Esophagus (tissue), 2 donors: Measurements from ENCODE around the gene SLC12A9. TPM values are rescaled to one million over a fixed set of nuclear protein-coding genes. Genes with fewer than 3 reads are reported as not detected.

Experiments used
- H3K27ac ChIP-seq, 2 donors: one replicate each; pipeline ENCODE4 v1.5.1; 2013; ENCODE audit warnings: low read depth in 2 of 2, mild to moderate bottlenecking in 2 of 2, inconsistent platforms in 1 of 2, low read length in 1 of 2, moderate library complexity in 1 of 2
- H3K27me3 ChIP-seq, 2 donors: one replicate each; pipeline ENCODE4 v1.6.1; 2013; ENCODE audit warnings: low read length in 2 of 2, control low read depth in 1 of 2, mild to moderate bottlenecking in 1 of 2; ENCODE audit not compliant: insufficient read depth in 2 of 2, control insufficient read depth in 1 of 2
- H3K36me3 ChIP-seq, 2 donors: one replicate each; pipeline ENCODE4 v1.6.1; 2013; ENCODE audit warnings: low read length in 1 of 2; ENCODE audit not compliant: control insufficient read depth in 2 of 2, insufficient read depth in 2 of 2
- H3K4me1 ChIP-seq, 2 donors: one replicate each; pipeline ENCODE4 v1.6.1; 2013; ENCODE audit warnings: low read length in 1 of 2; ENCODE audit not compliant: control insufficient read depth in 2 of 2, insufficient read depth in 2 of 2
- H3K4me3 ChIP-seq, 2 donors: one replicate each; pipeline ENCODE4 v1.5.1; 2013; ENCODE audit warnings: low read length in 2 of 2, mild to moderate bottlenecking in 2 of 2, low read depth in 1 of 2, moderate library complexity in 1 of 2
- H3K9me3 ChIP-seq, 2 donors: one replicate each; pipeline ENCODE4 v1.6.1; 2013; ENCODE audit warnings: mild to moderate bottlenecking in 2 of 2, low read depth in 1 of 2, low read length in 1 of 2, moderate library complexity in 1 of 2; ENCODE audit not compliant: control insufficient read depth in 2 of 2, insufficient read depth in 1 of 2
- WGBS, 2 donors: extraction: QIAGEN DNeasy Blood & Tissue Kit; methylation state at CpG; one replicate each; pipeline ENCODE4 v1.1.7; 2013; 5-methylcytosine and 5-hydroxymethylcytosine counted together
- polyA plus RNA-seq, 2 donors: library from polyadenylated mRNA; stranded (reverse); fragments of 200-250 nt; gene quantifications; one replicate each; pipeline ENCODE4 v1.2.3, GENCODE V29; 2013
- donor health status: healthy with polysubstance abuse.
- donor health status: Bipolar disorder and iron deficiency.

The SLC12A9 gene
- polyA plus RNA-seq, 2 donors = 13.8 to 23.0 TPM

DNA sequence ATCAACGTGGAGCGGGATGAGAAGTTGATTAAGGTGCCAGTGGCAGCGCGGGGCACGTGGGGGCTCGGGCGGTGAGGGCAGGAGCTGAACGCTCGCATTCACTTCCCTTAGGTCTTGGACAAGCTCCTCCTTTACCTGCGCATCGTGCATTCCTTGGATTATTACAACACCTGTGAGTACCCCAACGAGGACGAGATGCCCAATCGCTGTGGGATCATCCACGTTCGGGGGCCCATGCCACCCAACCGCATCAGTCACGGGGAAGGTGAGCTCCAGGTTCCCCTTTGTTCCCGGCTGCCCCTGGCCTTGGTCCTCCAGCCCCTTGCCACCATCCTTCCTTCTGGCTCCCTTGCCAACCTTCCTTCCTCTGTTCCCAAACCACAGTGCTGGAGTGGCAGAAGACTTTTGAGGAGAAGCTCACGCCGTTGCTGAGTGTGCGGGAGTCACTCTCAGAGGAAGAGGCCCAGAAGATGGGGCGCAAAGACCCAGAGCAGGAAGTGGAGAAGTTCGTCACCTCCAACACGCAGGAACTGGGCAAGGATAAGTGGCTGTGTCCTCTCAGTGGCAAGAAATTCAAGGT lies 34.5 kb downstream of the SLC12A9 start:
- Histone ChIP-seq H3K4me1 (peaks cover 0 to 22% of the 10 kb centered on the region in 2 donors), H3K27me3 (no peaks in the 10 kb centered on the region), H3K36me3 (peaks cover 25 to 50% of the 10 kb centered on the region in 2 donors), H3K4me3 (no peak overlapping the region), H3K27ac (peak overlapping the region; percentile 64 to 69), H3K9me3 (no peaks in the 10 kb centered on the region)
- WGBS, 2 donors = 74 to 77% methylated on average over 25 of the region's 25 CpGs

DNA sequence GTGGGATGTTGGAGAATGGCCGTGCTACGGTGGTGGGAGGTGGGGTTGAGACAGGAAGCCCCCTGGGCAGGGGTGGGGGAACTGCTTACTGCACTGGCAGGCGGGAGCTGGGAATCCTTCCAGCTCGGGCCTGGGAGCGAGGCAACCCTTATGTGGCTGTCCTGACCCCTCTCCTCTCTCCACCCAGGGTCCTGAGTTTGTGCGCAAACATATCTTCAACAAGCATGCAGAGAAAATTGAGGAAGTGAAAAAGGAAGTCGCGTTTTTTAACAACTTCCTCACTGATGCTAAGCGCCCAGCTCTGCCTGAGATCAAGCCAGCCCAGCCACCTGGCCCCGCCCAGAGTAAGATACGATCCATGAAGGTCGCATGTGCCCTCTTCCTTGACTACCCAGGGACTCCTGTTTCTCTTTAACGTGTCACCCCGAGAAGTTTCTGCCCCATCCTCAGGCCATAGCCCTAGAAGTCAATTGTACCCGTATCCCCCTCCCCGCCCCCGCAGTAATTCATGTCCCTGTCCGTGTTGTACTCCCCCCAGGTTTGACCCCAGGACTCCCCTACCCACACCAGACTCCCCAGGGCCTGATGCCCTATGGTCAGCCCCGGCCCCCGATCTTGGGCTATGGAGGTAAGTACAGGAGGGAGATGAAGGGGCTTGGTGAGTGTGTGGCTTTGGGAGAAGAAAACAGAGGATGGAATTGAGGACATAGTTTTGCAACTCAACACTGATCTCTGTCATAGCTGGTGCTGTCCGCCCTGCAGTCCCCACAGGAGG lies 35.2 kb downstream of the SLC12A9 start:
- Histone ChIP-seq H3K9me3 (no peaks in the 10 kb centered on the region), H3K4me3 (no peak overlapping the region), H3K36me3 (peaks cover 21 to 46% of the 10 kb centered on the region in 2 donors), H3K4me1 (peaks cover 0 to 22% of the 10 kb centered on the region in 2 donors), H3K27ac (peak overlapping the region; percentile 64 to 69), H3K27me3 (no peaks in the 10 kb centered on the region)
- WGBS, 2 donors = 48 to 52% methylated on average over 21 of the region's 21 CpGs

- Histone ChIP-seq H3K27ac (peak overlapping the region; percentile 84 to 85), H3K4me3 (peak overlapping the region; percentile 57 to 78), H3K9me3 (no peaks in the 10 kb centered on the region), H3K27me3 (no peaks in the 10 kb centered on the region), H3K4me1 (peaks cover 0 to 22% of the 10 kb centered on the region in 2 donors), H3K36me3 (peaks cover 21 to 46% of the 10 kb centered on the region in 2 donors)
- WGBS, 2 donors = 51 to 54% methylated on average over 18 of the region's 18 CpGs
Measured at GRCh38 chr7:100888291-100888987, 35.9 kb downstream of the SLC12A9 start.

GRCh38 chr7:100888988-100889750 lies 36.7 kb downstream of the SLC12A9 start, which contains the start of gene UFSP1:
TSS of gene UFSP1 (minus strand) at chr7:100889715. CDS start at chr7:100889271, 444 bp downstream.
- 3% methylated on average over 66 to 72 of the region's 73 CpGs for WGBS, 2 donors
- Histone ChIP-seq H3K27me3 (no peaks in the 10 kb centered on the region), H3K27ac (peak within 1 kb of the TSS; percentile 96 to 99), H3K4me3 (peak within 1 kb of the TSS; percentile 57 to 78), H3K36me3 (peaks cover 21 to 40% of the 10 kb centered on the region in 2 donors), H3K4me1 (peaks cover 0 to 22% of the 10 kb centered on the region in 2 donors), H3K9me3 (no peaks in the 10 kb centered on the region)

DNA sequence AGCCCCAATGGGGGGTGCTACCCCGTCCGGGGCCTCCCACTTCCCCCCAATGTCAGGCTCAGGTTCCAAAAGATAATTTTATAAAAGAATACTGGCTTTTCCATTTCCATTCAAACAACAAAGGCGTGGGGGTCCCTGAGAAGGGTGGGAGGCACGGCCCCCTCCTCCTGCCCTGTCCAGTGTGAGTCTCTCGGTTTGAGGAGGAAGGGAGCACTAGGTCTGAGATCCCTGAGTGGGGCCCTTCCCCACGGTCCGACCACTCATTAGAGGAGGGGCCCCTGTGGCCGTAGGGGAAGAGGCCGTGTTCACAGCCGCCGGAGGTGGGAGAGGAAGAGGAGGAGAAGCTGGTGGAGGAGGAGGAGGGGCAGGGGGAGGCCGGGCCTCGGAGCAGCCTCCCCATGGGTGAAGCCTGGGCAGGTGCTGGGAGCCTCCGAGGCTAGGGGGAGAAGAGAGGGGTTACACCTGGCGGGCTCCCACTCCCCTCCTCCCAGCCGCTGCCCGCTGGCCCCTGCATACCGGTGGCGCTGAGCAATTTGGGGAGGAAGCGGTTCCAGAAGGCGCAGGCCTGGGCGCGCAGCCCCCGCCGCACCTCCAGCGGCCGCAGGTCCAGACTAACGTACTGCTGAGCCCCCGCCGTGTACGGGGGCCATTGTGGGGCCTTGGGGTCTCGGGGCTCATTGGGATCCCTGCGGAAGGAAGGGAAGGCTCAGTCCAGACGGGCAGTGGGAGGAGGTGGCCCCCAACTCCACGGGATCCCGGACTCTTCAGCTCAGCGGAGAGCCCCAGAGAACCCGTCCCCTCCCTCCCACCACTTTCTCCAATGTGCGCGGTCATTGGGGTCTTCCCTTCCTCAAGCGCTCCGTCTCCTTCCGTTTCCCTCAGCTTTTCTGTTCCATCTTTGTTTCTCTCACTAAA lies 38.4 kb downstream of the SLC12A9 start:
- H3K4me3 ChIP-seq = peak overlapping the region; percentile 45 to 54
- H3K27me3 ChIP-seq = peaks cover 0 to 6% of the 10 kb centered on the region in 2 donors
- peaks cover 6 to 30% of the 10 kb centered on the region in 2 donors for H3K4me1 ChIP-seq
- peaks cover 10 to 23% of the 10 kb centered on the region in 2 donors for H3K36me3 ChIP-seq
- peaks cover 0 to 2% of the 10 kb centered on the region in 2 donors for H3K9me3 ChIP-seq
- peak overlapping the region; percentile 96 to 99 for H3K27ac ChIP-seq
- WGBS, 2 donors = 13 to 20% methylated on average over 38 to 43 of the region's 43 CpGs

DNA sequence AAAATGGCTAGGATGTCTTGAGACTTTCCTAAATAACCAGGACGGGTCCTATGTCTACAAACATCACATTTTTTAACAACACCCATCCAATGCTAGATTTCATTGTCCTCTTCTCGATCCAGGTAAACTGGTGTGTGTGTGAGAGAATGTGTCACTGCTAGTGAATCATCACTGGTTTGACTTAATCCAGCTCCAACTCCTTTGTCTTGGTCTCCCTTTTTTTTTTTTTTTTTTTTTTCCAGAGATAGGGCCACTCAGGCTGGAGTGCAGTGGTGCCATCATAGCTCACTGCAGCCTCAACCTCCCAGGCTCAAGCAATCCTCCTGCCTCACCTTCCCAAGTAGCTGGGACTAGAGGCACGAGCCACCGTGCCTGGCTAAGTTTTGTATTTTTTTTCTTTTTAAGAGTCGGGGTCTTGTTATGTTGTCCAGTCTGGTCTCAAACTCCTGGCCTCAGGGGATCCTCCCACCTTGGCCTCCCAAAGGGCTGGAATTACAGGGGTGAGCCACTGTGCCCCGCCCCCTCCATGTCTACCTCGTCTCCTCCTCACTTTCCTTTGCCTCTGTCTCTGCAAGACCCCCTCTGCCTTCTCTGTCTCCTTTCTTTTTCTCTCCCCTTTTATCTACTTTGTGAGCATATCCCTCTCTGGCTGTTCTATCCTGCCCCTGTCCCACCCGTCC lies 39.2 kb downstream of the SLC12A9 start:
- H3K4me1 ChIP-seq = peaks cover 6 to 37% of the 10 kb centered on the region in 2 donors
- H3K27ac ChIP-seq = peak overlapping the region in 1 of 2 donors; percentile 96
- peak overlapping the region in 1 of 2 donors; percentile 45 for H3K4me3 ChIP-seq
- H3K36me3 ChIP-seq = peaks cover 6 to 16% of the 10 kb centered on the region in 2 donors
- peaks cover 0 to 2% of the 10 kb centered on the region in 2 donors for H3K9me3 ChIP-seq
- H3K27me3 ChIP-seq = peaks cover 0 to 14% of the 10 kb centered on the region in 2 donors
- 66 to 70% methylated on average over 8 of the region's 8 CpGs for WGBS, 2 donors

DNA sequence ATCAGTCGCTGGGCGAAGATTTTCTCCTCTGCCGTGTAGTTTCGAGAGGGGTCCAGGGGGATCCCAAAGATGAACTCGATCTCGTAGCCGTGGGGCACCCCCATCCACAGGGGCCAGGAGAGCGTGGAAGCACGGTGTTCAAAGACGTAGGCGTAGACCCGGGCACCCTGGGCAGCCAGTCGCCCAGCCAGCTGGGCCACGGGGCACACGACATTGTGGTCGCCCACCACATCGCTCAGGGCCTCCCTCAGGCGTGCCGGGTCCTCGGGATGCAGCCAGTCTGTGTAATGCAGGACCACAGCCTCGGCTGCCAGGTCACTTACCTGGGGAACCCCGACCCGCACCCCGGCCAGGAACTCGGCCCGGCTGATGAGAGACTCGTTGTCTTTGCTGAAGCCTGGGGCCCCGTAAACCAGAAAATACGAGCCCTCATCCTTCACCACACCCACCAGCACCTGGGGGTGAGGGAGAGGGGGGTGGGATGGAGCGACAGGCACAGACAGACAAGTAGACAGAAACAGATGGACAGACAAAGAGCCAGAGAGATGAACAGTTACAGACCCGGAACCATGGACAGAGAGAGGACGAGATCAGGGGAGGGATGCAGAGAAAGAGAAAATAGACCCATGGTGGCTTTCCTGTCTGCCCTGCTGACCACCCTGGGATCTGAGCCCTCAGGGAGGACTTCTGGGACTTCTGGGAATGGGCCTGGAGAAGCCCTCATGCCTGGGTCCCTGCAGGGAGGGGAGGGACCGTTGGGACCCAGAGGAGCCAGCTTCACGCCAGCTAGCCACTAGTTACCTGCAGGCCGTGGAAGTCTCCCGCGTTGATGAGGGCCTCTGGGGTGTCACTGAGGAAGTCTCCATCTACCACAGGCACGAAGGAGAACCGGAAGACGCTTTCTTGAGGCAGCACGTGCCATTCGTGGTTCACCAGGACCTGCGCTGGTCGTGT lies 40.1 kb downstream of the SLC12A9 start:
- H3K27me3 ChIP-seq = peaks cover 0 to 16% of the 10 kb centered on the region in 2 donors
- no peak overlapping the region for H3K4me3 ChIP-seq
- 83 to 85% methylated on average over 44 of the region's 44 CpGs for WGBS, 2 donors
- peaks cover 0 to 2% of the 10 kb centered on the region in 2 donors for H3K9me3 ChIP-seq
- peaks cover 0 to 7% of the 10 kb centered on the region in 2 donors for H3K36me3 ChIP-seq
- H3K27ac ChIP-seq = no peak overlapping the region
- H3K4me1 ChIP-seq = peaks cover 6 to 34% of the 10 kb centered on the region in 2 donors
